RPMI8226 (cell line): Measurements from ENCODE around the gene ARHGEF37.
"Not testable (repeated sequence)": the region's sequence is repeated elsewhere in the genome, so short reads cannot be mapped to it uniquely, and the experiment has no call there.

Source experiments
- DNase-seq: peaks from one replicate; pipeline ENCODE4 v3.0.0-alpha.2; 2015

ARHGEF37 gene

GRCh38 chr5:149648464-149649393 is 67.4 kb downstream of the ARHGEF37 start:
- DNase-seq = not testable (repeated sequence)

GRCh38 chr5:149649730-149650129 is 68.4 kb downstream of the ARHGEF37 start:
- DNase-seq = not testable (repeated sequence)

- DNase-seq = no peak
Observed at GRCh38 chr5:149651686-149652085, 70.4 kb downstream of the ARHGEF37 start.

- DNase-seq = no peak
Observed at GRCh38 chr5:149652697-149653096, 71.4 kb downstream of the ARHGEF37 start.

- no peak for DNase-seq
Observed at GRCh38 chr5:149654231-149654630, 72.9 kb downstream of the ARHGEF37 start.

- DNase-seq = no peak
Observed at GRCh38 chr5:149654883-149655505, 73.7 kb downstream of the ARHGEF37 start.

- DNase-seq = peak; percentile 63
Observed at GRCh38 chr5:149656576-149657182, 75.4 kb downstream of the ARHGEF37 start.

- DNase-seq = no peak
Observed at GRCh38 chr5:149657324-149657723, 76.0 kb downstream of the ARHGEF37 start.

GRCh38 chr5:149658299-149658698 is 77.0 kb downstream of the ARHGEF37 start:
- no peak for DNase-seq

GRCh38 chr5:149664083-149664482 is 82.8 kb downstream of the ARHGEF37 start:
- DNase-seq = no peak

GRCh38 chr5:149664666-149665415 is 83.5 kb downstream of the ARHGEF37 start:
- no peak for DNase-seq

GRCh38 chr5:149665416-149666175 is 84.3 kb downstream of the ARHGEF37 start:
- DNase-seq = no peak

- DNase-seq = no peak
Observed at GRCh38 chr5:149666212-149666852, 85.0 kb downstream of the ARHGEF37 start.

- DNase-seq = peak; percentile 61
Observed at GRCh38 chr5:149667084-149667828, 86.0 kb downstream of the ARHGEF37 start.

GRCh38 chr5:149667829-149668330 is 86.6 kb downstream of the ARHGEF37 start:
- no peak for DNase-seq

- not testable (repeated sequence) for DNase-seq
Observed at GRCh38 chr5:149669273-149669672, 88.0 kb downstream of the ARHGEF37 start.

GRCh38 chr5:149671544-149671943 is 90.2 kb downstream of the ARHGEF37 start:
- DNase-seq = no peak

- DNase-seq = no peak
Observed at GRCh38 chr5:149672701-149673476, 91.6 kb downstream of the ARHGEF37 start.

- DNase-seq = no peak
Observed at GRCh38 chr5:149674686-149675085, 93.4 kb downstream of the ARHGEF37 start.
